ENCODE measurements around the gene CLSTN2. TPM values are rescaled to one million over a fixed set of nuclear protein-coding genes. Genes with fewer than 3 reads are reported as not detected.

CLSTN2 gene
- total RNA-seq, 2 donors from 2014 or later, result 22.2 to 28.0 TPM

DNA sequence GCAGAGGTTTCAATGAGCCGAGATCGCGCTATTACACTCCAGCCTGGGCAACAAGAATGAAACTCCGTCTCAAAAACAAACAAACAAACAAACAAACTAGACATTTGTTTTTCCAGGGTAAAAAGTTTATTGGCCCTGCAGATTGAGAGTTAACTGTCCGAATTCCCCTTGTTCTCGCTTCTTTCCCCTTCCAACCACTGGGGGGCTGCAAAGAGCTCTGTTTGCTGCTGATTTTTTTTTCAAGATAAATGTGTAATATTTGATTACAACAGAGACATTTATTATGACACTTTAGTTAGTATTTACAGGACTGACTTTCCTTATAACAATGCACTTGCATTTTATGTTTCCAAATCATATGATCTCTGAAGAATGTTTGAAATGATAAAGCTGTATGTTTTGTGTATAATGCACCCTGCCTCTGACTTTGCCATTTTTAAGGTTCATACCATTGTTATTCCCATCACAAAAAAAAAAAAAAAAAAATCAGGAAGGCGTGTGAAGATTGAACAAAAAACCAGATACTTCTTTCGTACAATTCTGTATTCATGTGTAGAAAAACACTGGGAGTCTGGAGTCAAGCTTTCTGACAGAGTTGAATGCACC is 2.8 kb downstream of the CLSTN2 start:
- intact Hi-C loops (cut with DNase I), result loop anchor here in 1 of 2 donors (10.0 kb wide), 1 partner anchor 797 kb away; no protein-coding TSS in a partner anchor
- DNase-seq (ENCODE audit: low spot score), result no peak

DNA sequence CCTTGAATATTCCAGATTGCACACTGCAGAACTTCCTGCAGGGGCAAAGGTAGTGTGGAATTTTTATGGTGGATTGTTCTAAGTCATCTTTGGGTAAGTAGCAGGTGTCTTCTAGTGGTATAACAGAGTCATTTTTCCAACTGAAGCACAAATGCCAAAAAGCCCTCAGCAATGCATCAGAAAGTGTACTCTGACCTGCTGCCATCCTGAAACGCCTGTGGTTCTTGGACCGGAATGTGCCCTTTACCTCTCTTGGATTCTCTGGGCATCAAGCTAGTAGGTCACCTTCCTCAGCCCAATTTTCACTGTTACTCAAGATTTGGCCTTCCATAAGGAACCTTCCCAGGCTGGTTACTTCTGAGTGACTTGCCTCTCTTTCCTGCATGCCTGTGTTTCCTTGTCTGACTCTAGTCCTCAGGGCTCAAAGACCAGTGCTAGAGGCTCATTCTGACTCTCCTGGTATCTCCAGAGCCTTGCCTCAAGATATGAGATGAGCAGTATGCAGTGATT is 4.8 kb downstream of the CLSTN2 start:
- intact Hi-C loops (cut with DNase I), result loop anchor here (10.0 kb wide), 2 partner anchors 795 to 915 kb away; no protein-coding TSS in a partner anchor
- DNase-seq (ENCODE audit: low spot score), result no peak

DNA sequence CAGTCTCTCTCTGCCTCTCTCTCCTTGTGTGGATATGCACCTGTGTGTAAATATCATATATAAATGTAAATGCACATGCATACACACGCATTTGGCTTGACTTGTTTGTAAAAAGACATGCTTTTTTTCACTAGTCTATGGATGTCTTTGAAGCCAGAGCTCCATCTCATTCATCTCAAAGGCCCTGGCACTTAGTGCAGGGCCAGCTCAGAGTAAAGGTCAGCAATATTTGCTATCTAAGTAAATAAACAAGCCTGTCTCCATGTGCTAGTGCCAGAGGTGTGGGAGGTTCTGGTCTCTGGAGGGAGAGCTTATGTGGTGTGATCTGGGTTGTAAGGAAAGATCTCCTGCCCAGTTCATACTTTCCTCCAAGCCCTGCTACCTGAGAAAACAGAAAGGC is 5.6 kb downstream of the CLSTN2 start:
- no peak for DNase-seq (ENCODE audit: low spot score)
- intact Hi-C loops (cut with DNase I), result loop anchor here in 1 of 2 donors (10.0 kb wide), 1 partner anchor 914 kb away; no protein-coding TSS in a partner anchor

DNA sequence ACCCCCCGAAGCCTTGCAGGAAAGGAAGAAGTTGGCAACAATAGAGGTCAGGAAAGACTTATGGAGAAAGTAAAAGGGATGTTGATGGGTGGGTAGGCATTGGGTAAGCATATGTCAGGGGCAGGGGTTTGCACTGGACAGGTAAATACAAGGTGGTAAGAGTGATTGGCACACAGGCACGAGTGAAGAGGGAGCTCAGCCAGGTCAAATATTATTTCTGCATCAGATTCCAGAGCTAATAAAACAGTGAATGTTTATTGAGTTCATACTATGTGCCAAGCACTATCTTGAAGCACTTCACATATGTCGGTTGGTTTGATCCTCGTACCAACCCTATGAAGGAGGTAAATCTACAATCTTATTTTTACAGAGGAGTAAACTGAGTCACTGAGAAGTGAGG is 6.6 kb downstream of the CLSTN2 start:
- intact Hi-C loops (cut with DNase I), result loop anchor here in 1 of 2 donors (10.0 kb wide), 1 partner anchor 913 kb away; no protein-coding TSS in a partner anchor
- no peak for DNase-seq (ENCODE audit: low spot score)

DNA sequence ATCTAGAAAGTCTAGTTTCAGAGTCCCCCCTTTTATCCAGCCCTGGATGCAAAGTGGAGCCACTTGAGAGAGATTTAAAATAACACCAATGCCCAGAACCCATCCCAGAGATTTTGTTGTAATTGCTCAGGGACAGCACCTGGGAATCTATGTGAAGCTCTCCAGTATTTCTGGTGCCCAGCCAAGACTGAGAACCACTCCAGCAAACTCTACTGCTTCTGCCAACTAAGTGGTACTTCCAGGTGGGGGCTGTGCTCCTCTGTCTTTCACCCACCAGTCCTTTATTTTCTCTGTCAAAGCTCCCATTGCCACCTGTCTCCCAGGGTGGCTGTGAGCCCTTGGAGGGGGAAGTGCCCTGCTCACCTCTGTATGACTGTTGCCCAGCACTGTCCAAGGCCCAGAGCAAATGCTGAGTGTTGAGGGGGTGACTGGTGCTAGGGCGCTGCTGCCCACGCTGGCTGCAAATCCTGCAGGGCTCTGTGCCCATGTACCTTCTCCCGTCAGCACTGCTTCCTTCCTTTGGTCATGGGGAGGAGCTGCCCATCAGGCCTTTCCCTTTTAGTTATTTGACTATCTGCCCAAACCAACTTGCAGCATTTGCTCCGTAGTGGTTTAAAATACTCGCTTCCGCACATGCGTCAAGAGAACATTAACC is 9.4 kb downstream of the CLSTN2 start:
- DNase-seq (ENCODE audit: low spot score), result no peak
- intact Hi-C loops (cut with DNase I), result loop anchor here in 1 of 2 donors (10.0 kb wide), 1 partner anchor 910 kb away; no protein-coding TSS in a partner anchor

DNA sequence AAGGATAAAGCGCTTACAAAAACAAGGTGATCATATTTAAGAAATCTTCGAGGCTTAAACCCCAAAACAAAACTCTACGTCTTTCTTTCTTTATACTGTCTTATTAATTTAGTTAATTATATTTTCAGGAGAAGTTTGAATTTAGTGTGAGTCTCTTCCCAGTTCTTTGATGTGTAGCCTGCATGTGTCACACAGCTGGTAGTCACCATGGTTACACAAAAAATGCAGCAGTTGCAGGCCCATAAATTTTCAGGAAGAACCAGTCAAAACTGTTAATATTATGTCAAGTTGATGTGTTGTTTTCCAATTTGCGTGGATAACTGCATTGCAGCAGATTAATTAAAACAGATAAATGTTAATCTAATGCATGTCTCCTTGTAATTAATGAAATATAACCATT is 10.4 kb downstream of the CLSTN2 start:
- intact Hi-C loops (cut with DNase I), result loop anchor here in 1 of 2 donors (10.0 kb wide), 1 partner anchor 909 kb away; no protein-coding TSS in a partner anchor
- no peak for DNase-seq (ENCODE audit: low spot score)

DNA sequence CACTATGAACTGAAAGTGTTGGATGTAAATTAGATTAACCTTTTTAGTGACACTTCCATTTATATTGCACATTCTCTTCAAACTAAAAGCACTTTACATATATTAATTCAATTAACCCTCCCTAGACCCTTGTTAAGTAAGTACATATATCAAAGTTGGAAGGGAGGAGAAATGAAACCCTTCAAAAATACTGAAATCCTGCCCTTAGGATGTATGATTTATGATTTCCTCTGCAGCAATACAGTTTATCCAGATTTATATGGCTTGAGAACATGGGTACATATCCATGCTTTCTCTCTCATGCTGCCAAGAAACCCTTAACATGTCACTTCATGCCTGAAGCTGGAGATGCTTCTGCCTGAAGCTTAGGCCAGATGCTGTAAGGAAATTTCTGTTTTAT is 11.0 kb downstream of the CLSTN2 start:
- intact Hi-C loops (cut with DNase I), result loop anchor here in 1 of 2 donors (10.0 kb wide), 1 partner anchor 909 kb away; no protein-coding TSS in a partner anchor
- no peak for DNase-seq (ENCODE audit: low spot score)

DNA sequence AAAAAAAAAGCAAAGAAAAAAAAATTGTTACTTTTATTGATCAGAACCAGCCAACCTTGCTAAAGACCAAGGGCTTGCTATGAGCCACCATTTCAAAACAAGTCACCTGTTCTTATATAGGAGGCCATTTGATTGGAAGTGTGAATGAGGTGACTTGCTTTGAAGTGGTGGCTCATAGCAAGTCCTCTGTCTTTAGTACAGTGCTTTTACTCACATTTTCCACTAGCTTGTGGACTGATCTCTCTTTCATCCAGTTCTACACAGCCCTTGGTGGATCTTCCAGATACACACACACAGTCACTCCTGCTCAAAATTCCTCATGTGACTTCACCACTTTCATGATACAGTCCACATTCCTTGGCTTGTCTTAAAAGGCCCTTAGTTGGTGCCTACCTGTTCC is 13.5 kb downstream of the CLSTN2 start:
- intact Hi-C loops (cut with DNase I), result loop anchor here in 1 of 2 donors (10.0 kb wide), 1 partner anchor 906 kb away; no protein-coding TSS in a partner anchor
- no peak for DNase-seq (ENCODE audit: low spot score)

DNA sequence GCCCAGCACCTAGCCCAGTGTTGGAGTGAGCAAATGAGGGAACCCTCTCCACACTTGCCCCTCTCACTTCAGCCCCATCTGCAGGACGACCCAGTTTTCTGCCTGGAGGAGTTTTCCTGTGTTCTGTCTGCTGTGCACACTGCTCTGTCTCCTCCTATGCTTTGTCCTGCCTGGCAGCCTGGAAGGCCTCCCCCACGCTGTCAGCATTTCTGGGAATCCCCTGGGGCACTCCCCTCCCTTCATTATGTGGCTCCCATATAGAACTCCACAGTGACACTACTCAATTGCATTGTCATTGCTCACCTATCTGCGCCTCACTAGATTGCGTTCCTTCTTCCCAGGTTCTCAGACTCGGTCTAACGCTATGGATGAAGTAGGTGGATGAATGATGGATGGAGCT is 13.9 kb downstream of the CLSTN2 start:
- no peak for DNase-seq (ENCODE audit: low spot score)
- intact Hi-C loops (cut with DNase I), result loop anchor here in 1 of 2 donors (10.0 kb wide), 1 partner anchor 906 kb away; no protein-coding TSS in a partner anchor

DNA sequence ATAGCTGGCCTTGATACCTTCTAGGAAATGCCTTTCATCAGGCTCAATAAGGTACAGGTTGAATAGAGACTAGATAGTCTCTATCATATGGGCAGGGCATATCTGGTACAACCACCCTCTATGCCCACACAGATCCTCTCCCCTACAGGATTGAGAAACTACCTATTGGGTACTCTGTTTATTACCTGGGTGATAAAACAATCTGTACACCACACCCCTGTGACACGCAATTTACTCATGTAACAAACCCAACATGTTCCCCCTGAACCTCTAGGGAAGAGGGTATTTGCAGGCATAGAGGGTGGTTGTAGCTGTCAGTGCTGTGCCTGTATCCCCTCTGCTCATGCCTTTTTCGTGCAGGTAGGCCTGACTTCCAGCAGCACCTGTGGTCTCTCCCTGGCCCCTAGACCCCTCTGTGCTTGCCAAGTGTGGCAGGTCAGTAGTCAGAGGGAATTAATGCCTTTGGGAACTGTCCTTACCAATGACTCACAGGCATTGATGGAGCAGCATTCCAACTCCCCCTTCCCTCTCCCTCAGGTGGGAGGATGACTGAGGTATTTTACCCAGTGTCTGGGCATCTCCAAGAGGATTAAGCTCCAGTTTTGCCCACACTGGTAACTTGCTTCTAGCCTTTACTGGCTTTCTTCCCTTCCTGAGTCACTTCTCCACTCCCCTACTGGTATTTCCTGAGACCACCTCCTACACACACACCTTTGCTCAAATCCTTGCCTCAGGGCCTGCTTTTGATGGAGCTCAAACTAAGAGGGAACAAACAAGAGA is 18.3 kb downstream of the CLSTN2 start:
- DNase-seq (ENCODE audit: low spot score), result no peak
- intact Hi-C loops (cut with DNase I), result no loop called here

DNA sequence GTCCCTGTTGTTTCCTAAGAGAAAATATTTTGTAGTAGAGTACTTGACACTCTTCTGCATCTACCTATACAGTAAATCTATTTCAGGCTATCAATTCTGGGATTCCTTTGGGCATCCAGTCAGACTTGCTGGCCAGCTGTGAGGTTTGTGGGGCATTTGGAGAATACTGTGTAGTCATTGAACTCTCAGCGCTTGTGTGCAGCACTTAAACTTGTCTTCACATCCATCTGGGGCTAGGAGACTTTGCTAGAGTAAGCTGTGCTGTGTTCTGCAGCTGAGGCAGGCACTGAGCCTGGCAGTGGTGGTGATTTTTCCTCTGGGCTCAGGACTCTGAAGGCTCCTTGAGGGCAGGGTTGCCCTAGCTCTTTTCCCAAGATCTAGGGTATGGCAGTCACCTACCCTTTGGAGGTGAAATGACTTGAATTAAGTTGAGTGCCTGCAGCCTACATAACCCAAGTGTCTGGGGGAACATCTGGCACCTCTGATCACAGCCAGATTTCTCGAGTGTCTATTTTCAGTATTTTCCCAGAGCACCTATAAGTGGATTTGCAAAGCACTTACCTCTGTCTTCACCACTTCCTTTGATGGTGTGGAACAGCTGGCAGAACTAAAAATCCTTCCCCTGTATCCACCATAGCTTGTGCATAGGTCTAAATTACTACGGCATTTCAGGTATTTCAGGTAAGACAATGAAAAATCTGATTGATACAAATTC is 19.3 kb downstream of the CLSTN2 start:
- DNase-seq (ENCODE audit: low spot score), result no peak
- intact Hi-C loops (cut with DNase I), result no loop called here

DNA sequence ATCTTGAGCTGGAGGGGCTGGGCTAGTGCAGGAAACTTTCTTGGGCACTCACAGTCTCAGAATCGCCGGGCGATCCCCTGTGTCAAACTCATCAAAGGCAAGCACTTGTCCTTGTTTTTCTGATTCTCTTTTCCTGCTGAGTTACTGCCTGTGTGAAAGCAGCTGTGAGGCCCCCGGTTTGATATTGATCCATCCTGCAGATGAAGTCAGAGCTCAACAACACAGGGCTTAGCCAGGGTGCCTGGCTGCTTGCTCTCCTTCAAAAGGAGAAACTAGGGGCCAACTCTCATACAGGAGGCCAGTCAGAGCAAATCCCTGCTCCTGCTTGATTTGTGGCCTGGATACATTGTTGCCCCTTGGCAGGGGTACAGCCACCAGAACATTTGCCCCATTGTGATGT is 22.9 kb downstream of the CLSTN2 start:
- DNase-seq (ENCODE audit: low spot score), result no peak
- intact Hi-C loops (cut with DNase I), result no loop called here

DNA sequence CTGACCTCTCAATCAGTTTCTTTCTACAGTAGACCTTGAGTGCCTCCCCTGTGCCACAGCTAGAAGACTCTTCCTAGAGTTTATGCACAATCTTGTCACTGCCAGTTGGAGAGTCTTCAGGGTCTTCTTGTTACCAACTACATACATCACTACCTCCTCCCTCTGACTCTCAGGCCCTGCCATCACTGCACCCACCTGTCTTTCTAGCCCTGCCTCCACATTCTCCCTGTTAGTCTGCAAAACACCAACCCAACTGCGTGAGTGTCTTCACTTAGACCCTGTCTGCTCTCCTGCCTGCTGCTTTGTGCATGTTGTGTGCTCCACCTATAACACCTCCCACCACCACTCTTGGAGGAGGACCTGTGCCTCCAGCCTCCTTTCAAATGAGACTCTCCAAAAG is 34.4 kb downstream of the CLSTN2 start:
- intact Hi-C loops (cut with DNase I), result no loop called here

DNA sequence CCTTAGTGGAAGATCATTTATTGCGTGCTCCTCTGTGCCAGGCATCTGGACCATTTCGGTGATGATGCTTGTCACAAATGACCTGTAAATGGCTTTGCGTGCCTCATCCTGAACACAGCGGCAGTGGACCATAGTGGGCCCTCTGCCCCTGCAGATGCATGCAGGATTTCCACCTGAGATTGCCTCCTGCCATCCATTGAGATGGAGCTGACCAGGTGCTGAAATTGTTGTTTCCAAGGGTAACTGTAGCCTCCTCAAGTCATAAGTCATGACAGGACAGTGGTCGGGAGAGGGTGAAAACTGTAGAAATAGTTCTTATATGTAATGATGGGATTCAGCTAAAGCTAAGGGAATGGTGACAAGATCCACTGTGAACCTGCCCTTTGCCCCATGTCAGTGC is 35.5 kb downstream of the CLSTN2 start:
- intact Hi-C loops (cut with DNase I), result no loop called here
- no peak for DNase-seq (ENCODE audit: low spot score)

More for the DNA sequence above, 34.4 kb downstream of the CLSTN2 start:
- DNase-seq (ENCODE audit: low spot score), result no peak

DNA sequence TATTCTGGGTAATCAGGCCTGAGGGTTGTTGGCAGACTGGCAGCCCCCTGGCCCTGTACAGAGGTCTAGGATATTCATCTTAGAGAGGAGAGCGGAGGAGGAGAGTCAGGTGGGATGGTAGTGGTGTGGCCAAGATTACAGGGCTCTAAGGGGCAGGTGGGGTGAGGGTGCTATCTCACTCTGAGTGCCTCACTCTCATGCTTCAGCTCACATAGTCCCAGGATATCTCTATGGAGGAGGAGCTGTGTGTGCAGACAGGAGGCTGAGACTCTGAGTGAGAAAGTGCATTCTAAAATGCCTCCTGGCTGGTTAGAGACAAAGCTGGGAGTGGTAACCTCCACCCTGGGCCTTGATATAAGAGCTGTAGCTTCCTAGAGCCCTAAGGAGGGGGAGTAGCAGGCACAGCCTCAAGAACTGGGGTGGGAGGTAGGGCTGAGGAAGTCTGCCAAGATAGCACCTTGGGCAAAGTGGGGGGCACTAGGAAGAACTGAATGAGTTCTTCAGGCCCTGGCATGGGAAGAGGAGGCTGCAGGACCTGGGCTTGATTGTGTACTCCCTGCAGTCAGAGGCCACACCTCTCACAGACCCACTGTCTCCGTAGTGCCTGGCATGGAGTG is 39.9 kb downstream of the CLSTN2 start:
- intact Hi-C loops (cut with DNase I), result no loop called here

DNA sequence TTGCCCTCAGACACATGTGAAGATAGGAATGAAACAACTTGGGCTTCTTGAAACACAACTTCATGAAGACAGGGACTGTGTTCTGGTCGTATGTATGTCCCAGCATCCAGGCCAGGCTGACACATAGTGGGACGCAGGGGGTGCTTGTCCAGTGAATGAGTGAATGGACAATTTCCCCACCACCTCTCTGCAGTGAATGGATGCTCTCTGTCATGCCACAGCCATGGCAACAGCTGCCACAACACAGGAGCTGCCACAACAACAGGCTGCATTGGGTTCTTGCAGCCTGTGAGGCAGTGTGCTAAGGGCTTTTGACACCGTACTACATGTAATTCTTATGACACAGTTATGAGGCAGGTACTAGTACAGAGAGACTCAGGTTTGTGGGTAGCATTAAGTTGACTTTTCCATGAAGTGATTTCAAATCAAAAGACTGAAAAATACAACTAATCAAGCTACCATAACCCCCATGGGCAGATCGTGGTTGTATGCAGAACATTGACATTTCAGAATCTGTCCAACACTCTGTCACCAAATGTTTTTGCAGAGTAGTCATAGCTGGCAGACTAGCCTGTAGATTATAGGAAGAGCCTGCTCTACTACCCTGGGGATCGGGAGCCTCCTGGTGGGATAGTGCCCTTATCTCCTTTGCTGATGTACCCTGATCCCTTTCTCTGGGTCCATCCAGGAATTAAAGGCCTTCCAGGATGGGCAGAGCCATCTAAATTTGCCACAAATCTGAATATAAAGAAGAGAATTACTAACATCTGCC is 40.8 kb downstream of the CLSTN2 start:
- intact Hi-C loops (cut with DNase I), result no loop called here
- DNase-seq (ENCODE audit: low spot score), result no peak

More for the DNA sequence above, 39.9 kb downstream of the CLSTN2 start:
- no peak for DNase-seq (ENCODE audit: low spot score)

DNA sequence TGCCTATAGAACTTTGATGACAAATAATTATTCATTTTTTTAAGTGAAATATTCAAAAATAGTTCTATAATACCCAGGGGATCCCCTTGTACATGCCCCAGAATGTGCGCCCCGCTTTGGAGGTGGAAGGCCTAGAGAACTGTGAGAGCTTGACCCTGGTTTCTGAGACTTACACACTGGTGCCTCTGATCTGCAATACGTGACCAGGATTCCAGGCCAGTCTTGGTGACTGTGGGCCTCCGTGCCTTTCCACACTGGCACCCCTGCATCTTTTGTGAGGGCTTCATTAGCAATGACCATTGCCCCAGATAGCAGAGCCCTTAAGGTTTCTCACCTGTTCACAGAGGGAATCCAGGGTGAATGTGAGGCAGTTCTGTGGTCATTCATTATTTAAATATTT is 44.0 kb downstream of the CLSTN2 start:
- DNase-seq (ENCODE audit: low spot score), result no peak
- intact Hi-C loops (cut with DNase I), result no loop called here

DNA sequence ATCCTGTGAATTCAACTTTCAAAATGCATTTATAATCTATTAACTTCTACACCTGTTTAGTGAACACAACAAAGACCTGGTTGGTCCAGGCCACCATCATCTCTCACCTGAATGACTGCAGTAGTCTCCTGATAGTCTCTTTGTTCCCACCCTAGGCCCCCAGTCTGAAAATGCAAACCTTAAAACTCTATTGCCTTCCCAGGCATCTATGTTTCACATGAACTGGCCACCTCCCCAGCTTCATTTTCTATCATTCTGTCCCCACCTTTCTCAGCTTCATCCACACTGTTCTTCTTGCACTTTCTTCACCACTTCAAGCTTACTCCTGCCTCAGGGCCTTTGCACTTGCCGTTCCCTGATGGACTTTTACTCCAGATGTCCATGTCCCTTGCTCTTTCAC is 45.0 kb downstream of the CLSTN2 start:
- intact Hi-C loops (cut with DNase I), result no loop called here
- DNase-seq (ENCODE audit: low spot score), result no peak

Measured in posterior vena cava (tissue), 2 donors.